ENCODE measurements around the gene AQP2. TPM values are rescaled to one million over a fixed set of nuclear protein-coding genes. Genes with fewer than 3 reads are reported as not detected.
A peak's percentile ranks its signal among the peaks of the same experiment; 100 is the strongest.

Gene AQP2
- total RNA-seq, 1 experiment from 2014 or later = not detected

DNA sequence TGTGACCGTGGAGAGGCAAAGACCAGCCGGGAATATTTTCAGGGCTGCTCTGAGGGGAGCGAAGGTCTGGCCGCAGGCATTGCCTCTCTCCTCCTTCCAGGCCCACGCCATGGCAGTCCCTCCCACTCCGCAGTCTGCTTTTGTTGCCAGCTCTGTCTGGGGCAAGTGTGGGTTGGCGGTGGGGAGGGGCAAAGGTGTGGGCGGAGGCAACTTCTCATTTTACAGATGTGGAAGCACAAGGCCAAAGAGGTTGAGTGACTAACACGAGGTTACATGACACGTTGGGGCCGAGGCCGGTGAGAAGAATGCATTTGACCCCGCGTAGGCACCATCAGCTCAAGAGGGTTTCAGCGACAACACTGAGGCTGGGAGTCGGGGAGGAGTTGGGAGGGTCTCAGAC, 40.7 kb upstream of the AQP2 start:
- Mint-ChIP-seq H3K4me1 (ENCODE audit: insufficient read depth, unreplicated experiment) (no peaks in the 10 kb centered on the region), H3K36me3 (ENCODE audit: insufficient read depth, unreplicated experiment) (peaks cover 5% of the 10 kb centered on the region), H3K27me3 (ENCODE audit: insufficient read depth, unreplicated experiment) (peaks cover 14% of the 10 kb centered on the region), H3K9me3 (ENCODE audit: unreplicated experiment) (no peaks in the 10 kb centered on the region), H3K4me3 (ENCODE audit: unreplicated experiment) (no peak overlapping the region), H3K27ac (ENCODE audit: low read depth, unreplicated experiment) (no peak overlapping the region)
- intact Hi-C loops (cut with micrococcal nuclease) = no loop called here
- TF ChIP-seq, protein P1, sequence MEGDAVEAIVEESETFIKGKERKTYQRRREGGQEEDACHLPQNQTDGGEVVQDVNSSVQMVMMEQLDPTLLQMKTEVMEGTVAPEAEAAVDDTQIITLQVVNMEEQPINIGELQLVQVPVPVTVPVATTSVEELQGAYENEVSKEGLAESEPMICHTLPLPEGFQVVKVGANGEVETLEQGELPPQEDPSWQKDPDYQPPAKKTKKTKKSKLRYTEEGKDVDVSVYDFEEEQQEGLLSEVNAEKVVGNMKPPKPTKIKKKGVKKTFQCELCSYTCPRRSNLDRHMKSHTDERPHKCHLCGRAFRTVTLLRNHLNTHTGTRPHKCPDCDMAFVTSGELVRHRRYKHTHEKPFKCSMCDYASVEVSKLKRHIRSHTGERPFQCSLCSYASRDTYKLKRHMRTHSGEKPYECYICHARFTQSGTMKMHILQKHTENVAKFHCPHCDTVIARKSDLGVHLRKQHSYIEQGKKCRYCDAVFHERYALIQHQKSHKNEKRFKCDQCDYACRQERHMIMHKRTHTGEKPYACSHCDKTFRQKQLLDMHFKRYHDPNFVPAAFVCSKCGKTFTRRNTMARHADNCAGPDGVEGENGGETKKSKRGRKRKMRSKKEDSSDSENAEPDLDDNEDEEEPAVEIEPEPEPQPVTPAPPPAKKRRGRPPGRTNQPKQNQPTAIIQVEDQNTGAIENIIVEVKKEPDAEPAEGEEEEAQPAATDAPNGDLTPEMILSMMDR (IDR thresholded peaks at IDR 0.05; ENCODE audit: unreplicated experiment) = no peak
- POLR2A ChIA-PET = interaction anchor here (0.6 to 1.0 kb wide), 2 partner anchors 23 to 28 kb away, joined by 3 read pairs; no protein-coding TSS in a partner anchor
- CTCF ChIA-PET = interaction anchor here (1.1 kb wide), 1 partner anchor 42 kb away, joined by 5 read pairs; no protein-coding TSS in a partner anchor
- BruUV-seq (replicated peaks) = no TSS peak
- DNase-seq (ENCODE audit: unreplicated experiment) = peak; percentile 92

DNA sequence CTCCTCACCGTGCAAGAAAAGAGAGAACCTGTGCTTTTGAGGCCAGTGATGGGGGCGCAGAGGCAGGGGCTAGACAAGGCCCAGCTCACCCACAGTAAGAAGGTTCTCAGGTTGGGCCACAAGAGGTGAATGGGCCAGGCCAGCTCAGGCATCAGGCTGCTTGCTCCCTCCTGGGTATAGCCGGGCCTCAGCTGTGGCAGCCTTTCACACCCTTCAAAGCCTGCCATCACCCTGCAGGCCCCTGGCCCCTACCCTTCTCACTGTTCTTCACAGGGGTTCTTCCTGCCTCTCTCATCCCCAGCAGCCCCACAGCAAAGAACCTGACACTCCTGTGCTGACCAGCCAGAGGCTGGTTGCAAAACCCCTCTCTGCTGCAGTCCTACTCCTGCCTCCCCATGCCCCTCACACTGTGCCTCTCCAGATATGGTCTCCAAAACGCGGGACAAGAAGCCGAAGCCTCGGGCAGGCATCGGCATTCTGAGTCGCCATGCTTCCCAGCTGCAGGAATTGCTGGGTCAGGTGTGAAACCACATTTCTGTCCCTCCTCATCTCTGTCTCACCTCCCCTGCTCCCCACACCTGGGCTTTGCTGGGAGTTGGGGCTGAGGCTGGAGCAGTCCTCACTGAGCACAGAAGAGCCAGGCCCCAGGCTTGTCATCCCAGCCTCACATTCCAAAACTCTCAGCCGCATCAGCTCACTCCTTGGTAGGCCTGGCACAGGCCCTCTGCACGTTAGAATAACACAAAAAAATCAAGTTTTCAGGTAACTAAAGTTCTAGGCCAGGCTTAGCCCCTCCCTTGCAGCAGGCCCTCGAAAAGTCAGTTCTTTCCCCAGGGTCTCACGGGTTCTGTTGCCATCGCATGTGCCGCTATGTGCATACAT, 40.0 kb upstream of the AQP2 start:
- Mint-ChIP-seq H3K4me3 (ENCODE audit: unreplicated experiment) (no peak overlapping the region), H3K27me3 (ENCODE audit: insufficient read depth, unreplicated experiment) (peaks cover 6% of the 10 kb centered on the region), H3K36me3 (ENCODE audit: insufficient read depth, unreplicated experiment) (peaks cover 5% of the 10 kb centered on the region), H3K4me1 (ENCODE audit: insufficient read depth, unreplicated experiment) (no peaks in the 10 kb centered on the region), H3K9me3 (ENCODE audit: unreplicated experiment) (no peaks in the 10 kb centered on the region), H3K27ac (ENCODE audit: low read depth, unreplicated experiment) (no peak overlapping the region)
- BruUV-seq (replicated peaks) = no TSS peak
- intact Hi-C loops (cut with micrococcal nuclease) = no loop called here
- CTCF ChIA-PET = interaction anchor here (1.1 kb wide), 1 partner anchor 42 kb away, joined by 5 read pairs; no protein-coding TSS in a partner anchor
- DNase-seq (ENCODE audit: unreplicated experiment) = no peak
- POLR2A ChIA-PET = interaction anchor here (1.0 kb wide), 1 partner anchor 27 kb away, joined by 3 read pairs; no protein-coding TSS in a partner anchor
- TF ChIP-seq, protein P1 (IDR thresholded peaks at IDR 0.05; ENCODE audit: unreplicated experiment) = no peak

- ChIA-PET CTCF (no interaction called here), POLR2A (no interaction called here)
- intact Hi-C loops (cut with micrococcal nuclease) = no loop called here
- BruUV-seq (replicated peaks) = no TSS peak
- H3K27ac Mint-ChIP-seq (ENCODE audit: low read depth, unreplicated experiment) = no peak overlapping the region
- no peaks in the 10 kb centered on the region for H3K4me1 Mint-ChIP-seq (ENCODE audit: insufficient read depth, unreplicated experiment)
- TF ChIP-seq, protein P1 (IDR thresholded peaks at IDR 0.05; ENCODE audit: unreplicated experiment) = no peak
- no peak for DNase-seq (ENCODE audit: unreplicated experiment)
- H3K4me3 Mint-ChIP-seq (ENCODE audit: unreplicated experiment) = no peak overlapping the region
- H3K9me3 Mint-ChIP-seq (ENCODE audit: unreplicated experiment) = no peaks in the 10 kb centered on the region
- peaks cover 5% of the 10 kb centered on the region for H3K36me3 Mint-ChIP-seq (ENCODE audit: insufficient read depth, unreplicated experiment)
- H3K27me3 Mint-ChIP-seq (ENCODE audit: insufficient read depth, unreplicated experiment) = no peaks in the 10 kb centered on the region
These were observed 39.3 kb upstream of the AQP2 start for GRCh38 chr12:49911213-49911605.

DNA sequence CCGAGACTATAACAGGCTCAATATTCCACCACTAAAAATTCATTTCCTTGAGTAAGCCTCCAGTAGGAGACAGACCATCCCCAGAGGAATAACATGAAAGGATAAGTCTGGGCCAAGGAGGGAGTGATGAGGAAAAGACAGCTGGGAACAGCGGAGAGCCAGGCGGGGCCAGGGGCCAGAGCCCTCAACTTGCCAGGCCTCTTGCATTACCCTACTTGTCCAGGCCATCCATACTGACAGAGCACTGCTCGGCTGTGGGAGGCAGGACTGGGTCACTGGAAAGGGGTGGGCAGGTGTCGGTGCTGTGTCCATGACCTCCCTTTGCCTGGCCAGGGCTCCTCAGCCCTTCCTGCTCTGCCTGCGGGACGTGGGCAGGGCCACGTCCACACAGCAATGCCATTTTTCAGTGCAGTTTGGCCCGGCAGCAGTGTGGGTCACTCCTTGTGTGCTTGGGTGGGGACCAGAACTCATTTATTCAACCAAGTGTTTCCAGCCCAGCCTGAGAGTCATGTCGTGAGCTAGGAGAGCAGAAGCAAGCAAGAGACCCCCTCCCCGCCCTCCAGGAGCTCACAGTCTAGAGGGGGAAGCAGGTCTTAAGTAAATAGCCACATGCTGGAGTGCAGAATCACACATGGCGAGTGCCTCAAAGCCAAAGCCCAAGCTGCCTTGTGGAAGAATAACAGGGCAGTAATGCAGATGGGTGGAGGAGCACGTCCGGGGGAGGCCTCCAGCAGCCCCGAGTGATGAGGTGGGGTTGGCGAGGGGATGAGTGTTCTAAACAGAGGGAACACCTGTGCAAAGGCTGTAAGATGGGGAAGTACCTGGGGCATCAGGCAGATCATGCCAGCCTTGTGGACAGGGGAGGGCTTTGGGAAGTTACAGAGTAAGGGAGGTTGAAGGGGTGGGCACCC, 37.9 kb upstream of the AQP2 start:
- ChIA-PET POLR2A (no interaction called here), CTCF (interaction anchor here (0.6 to 1.0 kb wide), 2 partner anchors 14 to 276 kb away, joined by 3 to 4 read pairs; no protein-coding TSS in a partner anchor)
- DNase-seq (ENCODE audit: unreplicated experiment) = no peak
- Mint-ChIP-seq H3K27me3 (ENCODE audit: insufficient read depth, unreplicated experiment) (no peaks in the 10 kb centered on the region), H3K36me3 (ENCODE audit: insufficient read depth, unreplicated experiment) (peaks cover 5% of the 10 kb centered on the region), H3K4me1 (ENCODE audit: insufficient read depth, unreplicated experiment) (no peaks in the 10 kb centered on the region), H3K27ac (ENCODE audit: low read depth, unreplicated experiment) (no peak overlapping the region), H3K4me3 (ENCODE audit: unreplicated experiment) (no peak overlapping the region), H3K9me3 (ENCODE audit: unreplicated experiment) (no peaks in the 10 kb centered on the region)
- BruUV-seq (replicated peaks) = no TSS peak
- intact Hi-C loops (cut with micrococcal nuclease) = no loop called here
- TF ChIP-seq, protein P1 (IDR thresholded peaks at IDR 0.05; ENCODE audit: unreplicated experiment) = no peak
